ENCODE measurements around the gene GNAQ.

Gene GNAQ

GRCh38 chr9:78044189-78044588, 12.6 kb upstream of the GNAQ start:
- CTCF ChIA-PET: interaction anchor here (2.8 kb wide), 1 partner anchor 9 kb away, joined by 16 read pairs; no protein-coding TSS in a partner anchor
- Mint-ChIP-seq H3K4me1 (no peaks in the 10 kb centered on the region), H3K27me3 (peaks cover 26% of the 10 kb centered on the region), H3K27ac (no peak overlapping the region), H3K4me3 (no peak overlapping the region), H3K9me3 (no peaks in the 10 kb centered on the region), H3K36me3 (no peaks in the 10 kb centered on the region)
- DNase-seq: no peak

GRCh38 chr9:78041971-78042370, 10.4 kb upstream of the GNAQ start:
- Mint-ChIP-seq H3K27me3 (peaks cover 22% of the 10 kb centered on the region), H3K9me3 (no peaks in the 10 kb centered on the region), H3K27ac (no peak overlapping the region), H3K36me3 (no peaks in the 10 kb centered on the region), H3K4me3 (no peak overlapping the region), H3K4me1 (no peaks in the 10 kb centered on the region)
- CTCF ChIA-PET: interaction anchor here (0.7 to 1.2 kb wide), 2 partner anchors 60 to 79 kb away, joined by 3 to 6 read pairs; no protein-coding TSS in a partner anchor
- DNase-seq: no peak

GRCh38 chr9:78040726-78041125, 9.1 kb upstream of the GNAQ start:
- no peaks in the 10 kb centered on the region for H3K9me3 Mint-ChIP-seq
- H3K36me3 Mint-ChIP-seq: no peaks in the 10 kb centered on the region
- CTCF ChIA-PET: no interaction called here
- peaks cover 26% of the 10 kb centered on the region for H3K27me3 Mint-ChIP-seq
- DNase-seq: no peak
- H3K4me1 Mint-ChIP-seq: peaks cover 3% of the 10 kb centered on the region
- no peak overlapping the region for H3K4me3 Mint-ChIP-seq
- H3K27ac Mint-ChIP-seq: no peak overlapping the region

GRCh38 chr9:78038620-78039300, 7.1 kb upstream of the GNAQ start:
- Mint-ChIP-seq H3K9me3 (no peaks in the 10 kb centered on the region), H3K4me1 (peaks cover 22% of the 10 kb centered on the region), H3K36me3 (no peaks in the 10 kb centered on the region), H3K27ac (no peak overlapping the region), H3K27me3 (peaks cover 20% of the 10 kb centered on the region), H3K4me3 (no peak overlapping the region)
- DNase-seq: no peak
- CTCF ChIA-PET: interaction anchor here (1.3 kb wide), 1 partner anchor 197 kb away, joined by 3 read pairs; no protein-coding TSS in a partner anchor

GRCh38 chr9:78035383-78035993, 3.9 kb upstream of the GNAQ start:
- no peak overlapping the region for H3K27ac Mint-ChIP-seq
- H3K4me1 Mint-ChIP-seq: peaks cover 38% of the 10 kb centered on the region

GRCh38 chr9:78033870-78034269, 2.3 kb upstream of the GNAQ start:
- CTCF ChIA-PET: interaction anchor here (0.8 to 8.7 kb wide), 9 partner anchors 12 to 281 kb away, joined by 3 to 150 read pairs (median 13); no protein-coding TSS in a partner anchor
- no peak overlapping the region for H3K27ac Mint-ChIP-seq
- no peak overlapping the region for H3K4me3 Mint-ChIP-seq
- no peak for DNase-seq
- peaks cover 5% of the 10 kb centered on the region for H3K36me3 Mint-ChIP-seq
- peaks cover 51% of the 10 kb centered on the region for H3K4me1 Mint-ChIP-seq
- H3K27me3 Mint-ChIP-seq: peaks cover 8% of the 10 kb centered on the region
- no peaks in the 10 kb centered on the region for H3K9me3 Mint-ChIP-seq

More at GRCh38 chr9:78035383-78035993, 3.9 kb upstream of the GNAQ start:
- Mint-ChIP-seq H3K36me3 (peaks cover 2% of the 10 kb centered on the region), H3K4me3 (no peak overlapping the region), H3K9me3 (no peaks in the 10 kb centered on the region), H3K27me3 (peaks cover 6% of the 10 kb centered on the region)
- DNase-seq: peak; percentile 64
- CTCF ChIA-PET: interaction anchor here (0.6 to 8.7 kb wide), 35 partner anchors 10 to 602 kb away, joined by 3 to 150 read pairs (median 4); no protein-coding TSS in a partner anchor

- peaks cover 57% of the 10 kb centered on the region for H3K4me1 Mint-ChIP-seq
- H3K27me3 Mint-ChIP-seq: peaks cover 8% of the 10 kb centered on the region
- CTCF ChIA-PET: interaction anchor here (1.0 to 8.7 kb wide), 2 partner anchors 55 to 88 kb away, joined by 3 to 150 read pairs; no protein-coding TSS in a partner anchor
- peak overlapping the region; percentile 89 for H3K27ac Mint-ChIP-seq
- H3K9me3 Mint-ChIP-seq: no peaks in the 10 kb centered on the region
- H3K36me3 Mint-ChIP-seq: peaks cover 5% of the 10 kb centered on the region
- DNase-seq: peak; percentile 29
- H3K4me3 Mint-ChIP-seq: peak overlapping the region; percentile 79
These were observed 1.3 kb upstream of the GNAQ start for GRCh38 chr9:78032730-78033457.

- CTCF ChIA-PET: interaction anchor here (1.0 to 8.7 kb wide), 3 partner anchors 54 to 191 kb away, joined by 3 to 150 read pairs (median 3); no protein-coding TSS in a partner anchor
- peak overlapping the region; percentile 90 for H3K4me3 Mint-ChIP-seq
- peaks cover 57% of the 10 kb centered on the region for H3K4me1 Mint-ChIP-seq
- H3K27me3 Mint-ChIP-seq: peaks cover 8% of the 10 kb centered on the region
- no peaks in the 10 kb centered on the region for H3K9me3 Mint-ChIP-seq
- H3K27ac Mint-ChIP-seq: peak overlapping the region; percentile 95
- H3K36me3 Mint-ChIP-seq: peaks cover 5% of the 10 kb centered on the region
- peak; percentile 87 for DNase-seq
These were observed 500 bp upstream of the GNAQ start for GRCh38 chr9:78031893-78032729.

- DNase-seq: peak; percentile 69
- CTCF ChIA-PET: interaction anchor here (1.0 to 8.7 kb wide), 2 partner anchors 53 to 189 kb away, joined by 3 to 150 read pairs; no protein-coding TSS in a partner anchor
- Mint-ChIP-seq H3K9me3 (no peaks in the 10 kb centered on the region), H3K27ac (peak overlapping the region; percentile 95), H3K4me1 (peaks cover 55% of the 10 kb centered on the region), H3K4me3 (peak overlapping the region; percentile 98), H3K36me3 (peaks cover 5% of the 10 kb centered on the region), H3K27me3 (peaks cover 3% of the 10 kb centered on the region)
These were observed 813 bp downstream of the GNAQ start for GRCh38 chr9:78030553-78031443.

- Mint-ChIP-seq H3K27me3 (peaks cover 3% of the 10 kb centered on the region), H3K4me1 (peaks cover 49% of the 10 kb centered on the region), H3K27ac (peak overlapping the region; percentile 95), H3K9me3 (no peaks in the 10 kb centered on the region), H3K36me3 (peaks cover 5% of the 10 kb centered on the region), H3K4me3 (peak overlapping the region; percentile 98)
- peak; percentile 39 for DNase-seq
- CTCF ChIA-PET: interaction anchor here (8.7 kb wide), 1 partner anchor 52 kb away, joined by 150 read pairs; no protein-coding TSS in a partner anchor
These were observed 1.4 kb downstream of the GNAQ start for GRCh38 chr9:78030296-78030552.

- peaks cover 44% of the 10 kb centered on the region for H3K4me1 Mint-ChIP-seq
- CTCF ChIA-PET: interaction anchor here (0.7 to 8.7 kb wide), 3 partner anchors 52 to 92 kb away, joined by 3 to 150 read pairs (median 4); no protein-coding TSS in a partner anchor
- peaks cover 5% of the 10 kb centered on the region for H3K36me3 Mint-ChIP-seq
- peak overlapping the region; percentile 98 for H3K4me3 Mint-ChIP-seq
- no peaks in the 10 kb centered on the region for H3K9me3 Mint-ChIP-seq
- peaks cover 3% of the 10 kb centered on the region for H3K27me3 Mint-ChIP-seq
- peak; percentile 49 for DNase-seq
- H3K27ac Mint-ChIP-seq: peak overlapping the region; percentile 95
These were observed 1.9 kb downstream of the GNAQ start for GRCh38 chr9:78029551-78030295.

GRCh38 chr9:78028926-78029325, 2.7 kb downstream of the GNAQ start:
- DNase-seq: no peak
- Mint-ChIP-seq H3K4me1 (peaks cover 37% of the 10 kb centered on the region), H3K4me3 (peak overlapping the region; percentile 98), H3K9me3 (no peaks in the 10 kb centered on the region), H3K27ac (peak overlapping the region; percentile 44), H3K27me3 (peaks cover 3% of the 10 kb centered on the region), H3K36me3 (peaks cover 6% of the 10 kb centered on the region)
- CTCF ChIA-PET: interaction anchor here (0.7 to 8.7 kb wide), 3 partner anchors 51 to 92 kb away, joined by 3 to 150 read pairs (median 4); no protein-coding TSS in a partner anchor

All from activated naive CD4-positive, alpha-beta T cell treated with anti-CD3 and anti-CD28 coated beads, Interleukin-2, amount 10 ng/mL, durations not matched to agents 7 days and 5 days (primary cell).